ENCODE data around the gene CEACAM8.
"Not testable (repeated sequence)": the region's sequence is repeated elsewhere in the genome, so short reads cannot be mapped to it uniquely, and the experiment has no call there.

CEACAM8 gene

DNA sequence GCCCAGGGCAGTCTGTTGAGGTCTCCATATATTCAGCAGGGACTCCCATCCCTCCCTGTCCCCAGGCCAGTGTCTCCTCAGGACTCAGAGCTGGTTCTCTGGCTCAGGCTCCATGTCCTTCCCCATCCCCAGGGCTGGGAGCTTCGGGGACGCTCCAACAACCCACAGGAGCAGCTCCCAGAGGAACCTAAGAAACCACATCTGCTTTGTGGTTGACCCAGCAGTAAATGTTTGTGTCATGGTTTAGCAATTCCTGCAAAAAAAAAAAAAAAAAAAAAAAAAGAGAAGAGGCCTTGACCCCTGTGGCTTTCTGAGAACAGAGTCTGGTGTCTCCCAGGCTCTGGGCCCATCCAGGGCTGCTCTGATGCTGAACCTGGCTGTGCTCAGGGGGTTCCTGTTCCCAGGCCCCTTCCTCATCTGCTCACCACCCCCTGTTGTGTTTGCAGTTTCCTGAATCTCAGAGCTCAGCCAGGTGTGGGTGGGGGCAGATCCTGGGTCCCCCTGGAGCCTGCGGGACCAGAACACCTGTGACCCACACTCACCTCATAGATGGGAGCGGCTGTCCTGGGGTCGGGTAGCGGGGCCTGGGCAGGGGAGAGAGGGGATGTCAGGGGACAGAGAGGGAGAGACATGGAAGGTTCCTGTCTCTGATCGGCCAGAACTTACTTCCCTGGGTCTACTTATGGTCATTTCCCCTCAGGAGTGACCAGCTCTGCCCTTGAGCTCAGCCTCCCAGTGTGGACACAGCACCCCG is 41.3 kb downstream of the CEACAM8 start:
- no peak overlapping the region for H3K4me2 ChIP-seq (ENCODE audit: low read length)
- H3K9ac ChIP-seq (ENCODE audit: low read length): no peak overlapping the region
- H3K79me2 ChIP-seq (ENCODE audit: insufficient read depth, low read length): no peaks in the 10 kb centered on the region
- H3K9me2 ChIP-seq (ENCODE audit: low read depth, low read length): no peaks in the 10 kb centered on the region
- no peak overlapping the region for H3K4me3 ChIP-seq (ENCODE audit: low read depth, low read length, poor library complexity, severe bottlenecking)
- H3K36me3 ChIP-seq (ENCODE audit: insufficient read depth, low read length): no peaks in the 10 kb centered on the region
- H3K27me3 ChIP-seq (ENCODE audit: insufficient read depth, low read length): no peaks in the 10 kb centered on the region
- no peak overlapping the region for H3K27ac ChIP-seq (ENCODE audit: low read depth, low read length, poor library complexity, severe bottlenecking)
- no peaks in the 10 kb centered on the region for H4K20me1 ChIP-seq (ENCODE audit: insufficient read depth, low read length)
- no peak overlapping the region for H2AFZ ChIP-seq (ENCODE audit: low read length)
- no peaks in the 10 kb centered on the region for H3F3A ChIP-seq (ENCODE audit: insufficient read depth, low read length)
- no peaks in the 10 kb centered on the region for H3K4me1 ChIP-seq (ENCODE audit: insufficient read depth, low read length, severe bottlenecking)
- TF ChIP-seq EZH2 (IDR thresholded peaks at IDR 0.05; ENCODE audit: borderline replicate concordance, low read length): no peak
- TF ChIP-seq, protein P1, sequence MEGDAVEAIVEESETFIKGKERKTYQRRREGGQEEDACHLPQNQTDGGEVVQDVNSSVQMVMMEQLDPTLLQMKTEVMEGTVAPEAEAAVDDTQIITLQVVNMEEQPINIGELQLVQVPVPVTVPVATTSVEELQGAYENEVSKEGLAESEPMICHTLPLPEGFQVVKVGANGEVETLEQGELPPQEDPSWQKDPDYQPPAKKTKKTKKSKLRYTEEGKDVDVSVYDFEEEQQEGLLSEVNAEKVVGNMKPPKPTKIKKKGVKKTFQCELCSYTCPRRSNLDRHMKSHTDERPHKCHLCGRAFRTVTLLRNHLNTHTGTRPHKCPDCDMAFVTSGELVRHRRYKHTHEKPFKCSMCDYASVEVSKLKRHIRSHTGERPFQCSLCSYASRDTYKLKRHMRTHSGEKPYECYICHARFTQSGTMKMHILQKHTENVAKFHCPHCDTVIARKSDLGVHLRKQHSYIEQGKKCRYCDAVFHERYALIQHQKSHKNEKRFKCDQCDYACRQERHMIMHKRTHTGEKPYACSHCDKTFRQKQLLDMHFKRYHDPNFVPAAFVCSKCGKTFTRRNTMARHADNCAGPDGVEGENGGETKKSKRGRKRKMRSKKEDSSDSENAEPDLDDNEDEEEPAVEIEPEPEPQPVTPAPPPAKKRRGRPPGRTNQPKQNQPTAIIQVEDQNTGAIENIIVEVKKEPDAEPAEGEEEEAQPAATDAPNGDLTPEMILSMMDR (IDR thresholded peaks at IDR 0.05; ENCODE audit: low read length): no peak
- no peaks in the 10 kb centered on the region for H3K9me3 ChIP-seq (ENCODE audit: low read length)

DNA sequence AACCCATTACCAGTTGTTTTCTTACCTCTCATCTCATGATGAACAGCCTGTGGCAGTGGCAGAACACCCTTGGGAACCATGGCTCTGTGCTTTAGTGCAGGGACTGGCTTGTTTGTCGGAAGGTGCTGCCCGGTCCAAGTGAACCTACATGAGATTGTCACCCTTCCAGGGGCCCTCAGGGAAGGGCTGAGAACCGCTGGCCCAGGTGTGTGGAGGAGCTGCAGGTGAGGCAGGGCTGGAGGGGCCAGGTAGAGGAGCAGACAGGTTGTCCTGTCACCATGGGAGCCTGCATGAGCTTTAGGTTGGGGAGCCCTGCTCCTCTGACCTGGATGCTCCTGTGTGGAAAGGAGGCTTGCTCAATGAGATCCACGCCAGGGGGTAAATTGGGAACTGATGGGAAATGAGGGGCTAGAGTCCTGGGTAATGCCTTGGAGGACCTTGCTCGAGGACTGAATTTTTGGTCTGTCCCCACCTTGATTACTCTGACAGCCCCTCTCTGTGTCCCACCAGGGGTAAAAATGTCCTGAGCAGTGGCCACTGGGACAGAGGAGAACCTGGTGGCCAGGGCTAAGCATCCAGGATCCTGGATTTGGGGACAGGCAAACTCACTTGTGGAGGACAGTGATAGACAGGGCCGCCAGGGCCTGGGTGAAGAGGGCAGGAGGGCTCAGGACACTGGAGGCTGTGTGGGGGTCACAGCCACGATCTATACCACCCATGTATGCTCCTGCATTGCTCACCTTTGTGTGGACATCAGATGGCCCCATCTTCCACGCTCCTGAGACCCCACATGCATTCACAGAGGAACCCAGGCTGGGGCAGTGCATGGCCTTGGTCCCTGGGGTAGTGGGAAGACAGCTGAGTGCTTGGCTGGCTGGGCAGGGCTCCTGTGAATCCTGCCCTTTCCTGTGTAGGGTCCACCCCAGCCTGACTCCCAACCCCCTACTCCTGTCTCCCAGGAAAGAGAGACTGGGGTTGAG is 42.3 kb downstream of the CEACAM8 start:
- Histone ChIP-seq H3K9me3 (ENCODE audit: low read length) (no peaks in the 10 kb centered on the region), H3K4me3 (ENCODE audit: low read depth, low read length, poor library complexity, severe bottlenecking) (no peak overlapping the region), H3K27me3 (ENCODE audit: insufficient read depth, low read length) (no peaks in the 10 kb centered on the region), H3K9ac (ENCODE audit: low read length) (no peak overlapping the region), H3K36me3 (ENCODE audit: insufficient read depth, low read length) (no peaks in the 10 kb centered on the region), H2AFZ (ENCODE audit: low read length) (no peak overlapping the region), H3K4me2 (ENCODE audit: low read length) (no peak overlapping the region), H3K27ac (ENCODE audit: low read depth, low read length, poor library complexity, severe bottlenecking) (no peak overlapping the region), H4K20me1 (ENCODE audit: insufficient read depth, low read length) (no peaks in the 10 kb centered on the region), H3K9me2 (ENCODE audit: low read depth, low read length) (no peaks in the 10 kb centered on the region), H3K4me1 (ENCODE audit: insufficient read depth, low read length, severe bottlenecking) (no peaks in the 10 kb centered on the region), H3K79me2 (ENCODE audit: insufficient read depth, low read length) (no peaks in the 10 kb centered on the region), H3F3A (ENCODE audit: insufficient read depth, low read length) (no peaks in the 10 kb centered on the region)
- TF ChIP-seq, protein P1 (IDR thresholded peaks at IDR 0.05; ENCODE audit: low read length): no peak
- TF ChIP-seq EZH2 (IDR thresholded peaks at IDR 0.05; ENCODE audit: borderline replicate concordance, low read length): no peak

DNA sequence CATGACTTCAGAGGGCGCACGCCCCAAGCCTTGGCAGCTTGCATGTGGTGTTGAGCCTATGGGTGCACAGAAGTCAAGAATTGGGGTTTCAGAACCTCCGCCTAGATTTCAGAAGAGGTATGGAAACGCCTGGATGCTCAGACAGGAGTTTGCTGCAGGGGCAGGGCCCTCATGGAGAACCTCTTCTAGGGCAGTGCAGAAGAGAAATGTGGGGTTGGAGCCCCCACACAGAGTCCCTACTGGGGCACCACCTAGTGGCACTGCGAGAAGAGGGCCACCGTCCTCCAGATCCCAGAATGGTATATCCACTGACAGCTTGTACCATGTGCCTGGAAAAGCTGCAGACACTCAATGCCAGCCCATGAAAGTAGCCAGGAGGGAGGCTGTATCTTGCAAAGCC is 44.2 kb downstream of the CEACAM8 start:
- not testable (repeated sequence) for H2AFZ ChIP-seq (ENCODE audit: low read length); H3K4me1 ChIP-seq (ENCODE audit: insufficient read depth, low read length, severe bottlenecking); H3K4me3 ChIP-seq (ENCODE audit: low read depth, low read length, poor library complexity, severe bottlenecking); H3K27me3 ChIP-seq (ENCODE audit: insufficient read depth, low read length); H3K27ac ChIP-seq (ENCODE audit: low read depth, low read length, poor library complexity, severe bottlenecking); H3K9ac ChIP-seq (ENCODE audit: low read length); H4K20me1 ChIP-seq (ENCODE audit: insufficient read depth, low read length); H3F3A ChIP-seq (ENCODE audit: insufficient read depth, low read length); H3K4me2 ChIP-seq (ENCODE audit: low read length); H3K9me2 ChIP-seq (ENCODE audit: low read depth, low read length); H3K36me3 ChIP-seq (ENCODE audit: insufficient read depth, low read length); H3K9me3 ChIP-seq (ENCODE audit: low read length); H3K79me2 ChIP-seq (ENCODE audit: insufficient read depth, low read length)

DNA sequence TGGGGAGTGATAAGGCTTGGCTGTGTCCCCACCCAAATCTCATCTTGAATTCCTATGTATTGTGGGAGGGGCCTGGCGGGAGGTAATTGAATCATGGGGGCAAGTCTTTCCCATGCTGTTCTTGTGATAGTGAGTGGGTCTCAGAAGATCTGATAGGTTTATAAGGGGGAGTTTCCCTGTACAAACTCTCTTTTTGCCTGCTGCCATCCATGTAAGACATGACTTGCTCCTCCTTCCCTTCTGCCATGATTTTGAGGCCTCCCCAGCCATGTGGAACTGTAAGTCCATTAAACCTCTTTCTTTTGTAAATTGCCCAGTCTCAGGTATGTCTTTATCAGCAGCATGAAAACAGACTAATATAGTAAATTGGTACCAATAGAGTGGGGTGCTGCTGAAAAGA is 45.7 kb downstream of the CEACAM8 start:
- not testable (repeated sequence) for H3F3A ChIP-seq (ENCODE audit: insufficient read depth, low read length); H3K27me3 ChIP-seq (ENCODE audit: insufficient read depth, low read length); H4K20me1 ChIP-seq (ENCODE audit: insufficient read depth, low read length); H3K4me3 ChIP-seq (ENCODE audit: low read depth, low read length, poor library complexity, severe bottlenecking); H3K9me2 ChIP-seq (ENCODE audit: low read depth, low read length); H3K4me2 ChIP-seq (ENCODE audit: low read length); H3K79me2 ChIP-seq (ENCODE audit: insufficient read depth, low read length); H3K9me3 ChIP-seq (ENCODE audit: low read length); H2AFZ ChIP-seq (ENCODE audit: low read length); H3K9ac ChIP-seq (ENCODE audit: low read length); H3K36me3 ChIP-seq (ENCODE audit: insufficient read depth, low read length); H3K4me1 ChIP-seq (ENCODE audit: insufficient read depth, low read length, severe bottlenecking); H3K27ac ChIP-seq (ENCODE audit: low read depth, low read length, poor library complexity, severe bottlenecking)
